Keratinocyte (primary cell): ENCODE results near the gene PCNX4. TPM values are rescaled to one million over a fixed set of nuclear protein-coding genes. Genes with fewer than 3 reads are reported as not detected.

Experiments
- DNase-seq: peaks from one replicate; pipeline ENCODE4 v3.0.0-alpha.2; 2011; ENCODE audit warnings: low read depth, missing footprints, low spot score
- FAIRE-seq: peaks from 2 replicates; lab custom pipeline; 2011; peaks lifted over from hg19 to GRCh38; lab: Jason Lieb, UNC
- H2AFZ ChIP-seq: 2 replicates; pipeline ENCODE4 v1.6.0; 2012; ENCODE audit warnings: low read length, control low read depth, inconsistent platforms; ENCODE audit not compliant: control insufficient read depth
- H3K27ac ChIP-seq: 2 replicates; pipeline ENCODE4 v1.5.1; 2011; ENCODE audit warnings: low read length; ENCODE audit not compliant: control insufficient read depth, insufficient read depth
- H3K27me3 ChIP-seq: 3 replicates; pipeline ENCODE4 v1.6.0; 2011; ENCODE audit warnings: low read length; ENCODE audit not compliant: control insufficient read depth, insufficient read depth; ENCODE audit errors: extremely low read depth
- H3K36me3 ChIP-seq, 2 experiments: 2 replicates in 1 of 2; 3 replicates in 1 of 2; pipeline ENCODE4 v1.5.1; 2011; ENCODE audit warnings: low read length in 2 of 2, mild to moderate bottlenecking in 1 of 2; ENCODE audit not compliant: control insufficient read depth in 2 of 2, insufficient read depth in 2 of 2; ENCODE audit errors: extremely low read depth in 1 of 2
- H3K4me1 ChIP-seq: 3 replicates; pipeline ENCODE4 v1.5.1; 2011; ENCODE audit warnings: low read length; ENCODE audit not compliant: control insufficient read depth, insufficient read depth; ENCODE audit errors: extremely low read depth
- H3K4me2 ChIP-seq: 3 replicates; pipeline ENCODE4 v1.6.0; 2011; ENCODE audit warnings: low read depth, low read length; ENCODE audit not compliant: control insufficient read depth, insufficient read depth; ENCODE audit errors: extremely low read depth
- H3K4me3 ChIP-seq, 3 experiments: fragments of 200-600 bp in 1 of 3; sonication (generic) in 1 of 3; 2 replicates in 2 of 3; 3 replicates in 1 of 3; pipeline ENCODE4 v1.5.1; 2011 to 2016; ENCODE audit warnings: low read length in 3 of 3, mild to moderate bottlenecking in 3 of 3, control low read depth in 2 of 3, inconsistent platforms in 1 of 3, low read depth in 1 of 3, mixed read lengths in 1 of 3, mixed run types in 1 of 3, moderate library complexity in 1 of 3; ENCODE audit not compliant: control insufficient read depth in 2 of 3, insufficient read depth in 2 of 3; ENCODE audit errors: extremely low read depth in 1 of 3
- H3K79me2 ChIP-seq: 2 replicates; pipeline ENCODE4 v1.6.0; 2012; ENCODE audit warnings: low read length; ENCODE audit not compliant: control insufficient read depth, insufficient read depth
- H3K9ac ChIP-seq: 3 replicates; pipeline ENCODE4 v1.6.0; 2011; ENCODE audit warnings: low read length; ENCODE audit not compliant: control insufficient read depth, insufficient read depth; ENCODE audit errors: extremely low read depth
- H3K9me1 ChIP-seq: 3 replicates; pipeline ENCODE4 v1.6.0; 2011; ENCODE audit warnings: low read length; ENCODE audit not compliant: control insufficient read depth, insufficient read depth; ENCODE audit errors: extremely low read depth
- H3K9me3 ChIP-seq: 2 replicates; pipeline ENCODE4 v1.5.1; 2012; ENCODE audit warnings: low read depth, low read length; ENCODE audit not compliant: control insufficient read depth
- H4K20me1 ChIP-seq: 3 replicates; pipeline ENCODE4 v1.6.0; 2011; ENCODE audit warnings: low read length; ENCODE audit not compliant: control insufficient read depth, insufficient read depth; ENCODE audit errors: extremely low read depth
- EZH2 ChIP-seq: IDR thresholded peaks from one replicate; pipeline ENCODE4 v1.6.1; 2012; ENCODE audit warnings: inconsistent platforms, mild to moderate bottlenecking, low read length, moderate library complexity
- dilution Hi-C: fragments of 300-500 bp; cut with MboI; formaldehyde crosslinking; loops from one replicate; pipeline ENCODE4 v1.7.0; 2020; ENCODE audit warnings: low sequenced_read_pairs; ENCODE audit not compliant: extremely low pct_ligation_motif_present
- polyA plus RNA-seq, 5 experiments: library from polyadenylated mRNA; depleted of rRNA in 3 of 5; stranded (reverse) in 3 of 5; stranded (forward) in 1 of 5; unstranded in 1 of 5; fragments of >200 nt; gene quantifications; 1 replicate in 1 of 5; 2 replicates in 3 of 5; 3 replicates in 1 of 5; pipeline versions ENCODE4 v1.2.1 to v1.2.3, GENCODE V29; 2011 to 2012; ENCODE audit warnings: missing spikeins in 2 of 5, low read depth in 1 of 5, low replicate concordance in 1 of 5
- TF ChIP-seq, protein P1 (sequence below), 3 experiments: IDR thresholded peaks in 1 of 3; conservative IDR thresholded peaks in 1 of 3; optimal IDR thresholded peaks in 1 of 3; 2 replicates in 2 of 3; 3 replicates in 1 of 3; pipeline versions ENCODE3 to v1.5.1; 2011; ENCODE audit warnings: low read length in 3 of 3, mild to moderate bottlenecking in 3 of 3, moderate library complexity in 2 of 3, control low read depth in 1 of 3, inconsistent platforms in 1 of 3; ENCODE audit not compliant: insufficient read depth in 2 of 3; ENCODE audit errors: extremely low read depth in 1 of 3

PCNX4 gene
- polyA plus RNA-seq, 1 donor (not counting 4 experiments of a cell fraction or from before 2014, with no cell fraction given): 49.8 TPM

GRCh38 chr14:60101786-60102185 is 10.1 kb downstream of the PCNX4 start:
- peaks cover 0 to 6% of the 10 kb centered on the region in 2 experiments for H3K36me3 ChIP-seq
- H3K27me3 ChIP-seq: no peaks in the 10 kb centered on the region
- no peaks in the 10 kb centered on the region for H3K9me3 ChIP-seq
- H3K9me1 ChIP-seq: no peaks in the 10 kb centered on the region
- FAIRE-seq: no peak
- H3K4me2 ChIP-seq: no peak overlapping the region
- H3K4me3 ChIP-seq: no peak overlapping the region
- TF ChIP-seq EZH2: no peak
- TF ChIP-seq, protein P1, sequence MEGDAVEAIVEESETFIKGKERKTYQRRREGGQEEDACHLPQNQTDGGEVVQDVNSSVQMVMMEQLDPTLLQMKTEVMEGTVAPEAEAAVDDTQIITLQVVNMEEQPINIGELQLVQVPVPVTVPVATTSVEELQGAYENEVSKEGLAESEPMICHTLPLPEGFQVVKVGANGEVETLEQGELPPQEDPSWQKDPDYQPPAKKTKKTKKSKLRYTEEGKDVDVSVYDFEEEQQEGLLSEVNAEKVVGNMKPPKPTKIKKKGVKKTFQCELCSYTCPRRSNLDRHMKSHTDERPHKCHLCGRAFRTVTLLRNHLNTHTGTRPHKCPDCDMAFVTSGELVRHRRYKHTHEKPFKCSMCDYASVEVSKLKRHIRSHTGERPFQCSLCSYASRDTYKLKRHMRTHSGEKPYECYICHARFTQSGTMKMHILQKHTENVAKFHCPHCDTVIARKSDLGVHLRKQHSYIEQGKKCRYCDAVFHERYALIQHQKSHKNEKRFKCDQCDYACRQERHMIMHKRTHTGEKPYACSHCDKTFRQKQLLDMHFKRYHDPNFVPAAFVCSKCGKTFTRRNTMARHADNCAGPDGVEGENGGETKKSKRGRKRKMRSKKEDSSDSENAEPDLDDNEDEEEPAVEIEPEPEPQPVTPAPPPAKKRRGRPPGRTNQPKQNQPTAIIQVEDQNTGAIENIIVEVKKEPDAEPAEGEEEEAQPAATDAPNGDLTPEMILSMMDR (optimal IDR thresholded peaks at IDR 0.05 in 1 of 3, IDR thresholded peaks at IDR 0.05 in 1 of 3, conservative IDR thresholded peaks at IDR 0.05 in 1 of 3; ENCODE audit: extremely low read depth in 1 of 3, insufficient read depth in 2 of 3, low read length in 3 of 3): no peak
- dilution Hi-C loops: no loop called here
- H3K27ac ChIP-seq: no peak overlapping the region
- H3K4me1 ChIP-seq: peaks cover 2% of the 10 kb centered on the region
- no peak overlapping the region for H3K9ac ChIP-seq
- no peaks in the 10 kb centered on the region for H4K20me1 ChIP-seq
- H2AFZ ChIP-seq: no peak overlapping the region
- DNase-seq: no peak
- H3K79me2 ChIP-seq: peaks cover 89% of the 10 kb centered on the region

- H3K27me3 ChIP-seq: no peaks in the 10 kb centered on the region
- no peak overlapping the region for H3K4me2 ChIP-seq
- H3K9ac ChIP-seq: no peak overlapping the region
- no peaks in the 10 kb centered on the region for H3K9me3 ChIP-seq
- H3K4me1 ChIP-seq: peaks cover 2% of the 10 kb centered on the region
- H4K20me1 ChIP-seq: no peaks in the 10 kb centered on the region
- no peaks in the 10 kb centered on the region for H3K9me1 ChIP-seq
- H3K27ac ChIP-seq: no peak overlapping the region
- TF ChIP-seq, protein P1 (optimal IDR thresholded peaks at IDR 0.05 in 1 of 3, IDR thresholded peaks at IDR 0.05 in 1 of 3, conservative IDR thresholded peaks at IDR 0.05 in 1 of 3; ENCODE audit: extremely low read depth in 1 of 3, insufficient read depth in 2 of 3, low read length in 3 of 3): no peak
- no peak for TF ChIP-seq EZH2
- no peak for FAIRE-seq
- no peak overlapping the region for H2AFZ ChIP-seq
- no peak for DNase-seq
- peaks cover 0 to 6% of the 10 kb centered on the region in 2 experiments for H3K36me3 ChIP-seq
- no peak overlapping the region for H3K4me3 ChIP-seq
- peaks cover 85% of the 10 kb centered on the region for H3K79me2 ChIP-seq
- dilution Hi-C loops: no loop called here
These were observed 10.7 kb downstream of the PCNX4 start for GRCh38 chr14:60102389-60102788.
